GM21786 (cell line): ENCODE results near the gene ADK.

Experiments used
- ATAC-seq: cut with Tn5 transposase; IDR thresholded peaks from one replicate; pipeline ENCODE4 v1.9.1; 2021; ENCODE audit not compliant: unreplicated experiment

ADK gene

DNA sequence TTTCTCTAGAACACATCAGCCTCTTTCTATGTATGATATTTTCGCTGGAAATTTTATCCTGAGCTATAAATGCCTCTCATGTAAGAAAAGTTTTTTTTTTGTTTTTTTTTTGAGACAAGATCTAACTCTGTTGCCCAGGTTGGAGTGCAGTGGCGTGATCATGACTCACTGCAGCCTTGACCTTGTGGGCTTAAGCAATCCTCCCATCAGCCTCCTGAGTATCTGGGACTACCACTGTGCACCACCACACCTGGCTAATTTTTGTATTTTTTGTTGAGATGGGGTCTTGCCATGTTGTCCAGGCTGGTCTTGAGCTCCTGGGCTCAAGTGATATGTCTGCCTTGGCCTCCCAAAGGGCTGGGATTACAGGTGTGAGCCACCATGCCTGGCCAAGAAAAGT is 80.4 kb downstream of the ADK start:
- no peak for ATAC-seq

DNA sequence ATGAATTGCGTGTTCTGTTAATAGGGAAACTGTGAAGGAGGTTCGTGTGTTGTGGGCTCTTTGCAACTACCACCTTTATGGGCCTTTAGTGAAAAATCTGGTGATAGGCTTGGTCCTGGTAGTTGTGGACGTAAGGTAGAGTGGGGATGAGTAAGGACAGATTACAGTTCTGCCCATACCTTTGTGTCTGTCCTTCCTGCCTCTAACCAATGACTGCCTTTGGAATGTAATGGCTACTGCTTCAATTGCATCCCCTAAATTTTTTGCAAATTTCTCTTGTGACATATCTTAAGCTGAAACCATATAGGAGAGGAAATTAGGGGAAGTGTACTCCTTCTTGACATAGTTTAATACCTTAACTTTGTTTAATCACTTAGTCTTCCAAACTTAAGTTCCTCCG is 82.3 kb downstream of the ADK start:
- ATAC-seq = no peak

DNA sequence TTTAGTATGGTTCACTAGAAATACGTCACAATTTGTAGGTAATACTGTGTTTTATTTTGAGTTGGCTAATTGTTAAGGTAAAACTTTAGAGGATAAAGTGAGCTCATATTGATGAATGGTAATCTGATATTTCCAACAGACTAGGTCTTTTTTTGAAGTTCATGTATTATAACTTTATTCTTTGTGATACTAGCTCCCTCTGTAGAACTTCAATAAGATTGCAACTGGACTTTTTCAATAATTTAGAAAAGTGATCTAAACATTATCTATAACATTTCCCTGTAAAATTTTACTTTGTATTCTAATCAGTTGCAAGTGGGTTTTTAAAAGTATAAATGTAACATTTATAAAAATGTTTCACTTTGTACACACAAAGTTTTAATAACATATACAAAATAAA is 83.5 kb downstream of the ADK start:
- ATAC-seq = no peak

DNA sequence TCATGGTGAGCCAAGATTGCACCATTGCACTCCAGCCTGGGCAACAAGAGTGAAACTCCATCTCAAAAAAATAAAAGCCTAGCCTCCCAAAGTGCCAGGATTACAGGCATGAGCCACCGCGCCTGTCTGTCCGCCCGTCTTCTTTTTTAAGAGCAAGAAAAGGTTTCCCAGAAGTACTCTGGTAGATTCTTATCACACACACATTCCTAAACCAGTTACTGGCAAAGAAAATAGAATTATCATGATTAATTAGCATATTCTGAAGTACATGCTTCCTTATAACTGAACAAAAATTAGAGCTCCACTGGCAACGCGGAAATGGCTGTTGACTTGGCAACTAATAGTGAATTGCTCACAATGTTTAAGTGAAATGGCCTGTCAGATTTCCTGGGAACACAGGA is 87.0 kb downstream of the ADK start:
- ATAC-seq = no peak

DNA sequence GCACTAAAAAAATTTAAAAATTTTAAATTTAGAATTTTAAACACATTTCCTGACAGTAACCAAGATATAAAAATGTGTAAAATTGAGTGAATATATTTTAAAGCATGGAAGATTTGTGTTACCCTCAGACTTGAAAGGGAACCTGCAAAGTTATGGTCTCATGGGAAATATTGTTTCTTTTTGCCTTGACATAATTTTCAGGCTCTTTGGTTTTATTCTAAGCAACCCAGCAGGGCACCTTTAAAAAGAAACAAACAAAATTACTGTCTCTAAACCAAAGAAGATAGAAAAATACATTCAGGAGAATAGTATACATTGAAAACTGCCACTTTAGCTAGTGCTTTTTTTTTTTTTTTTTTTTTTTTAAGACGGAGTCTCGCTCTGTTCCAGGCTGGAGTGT is 87.5 kb downstream of the ADK start:
- no peak for ATAC-seq

DNA sequence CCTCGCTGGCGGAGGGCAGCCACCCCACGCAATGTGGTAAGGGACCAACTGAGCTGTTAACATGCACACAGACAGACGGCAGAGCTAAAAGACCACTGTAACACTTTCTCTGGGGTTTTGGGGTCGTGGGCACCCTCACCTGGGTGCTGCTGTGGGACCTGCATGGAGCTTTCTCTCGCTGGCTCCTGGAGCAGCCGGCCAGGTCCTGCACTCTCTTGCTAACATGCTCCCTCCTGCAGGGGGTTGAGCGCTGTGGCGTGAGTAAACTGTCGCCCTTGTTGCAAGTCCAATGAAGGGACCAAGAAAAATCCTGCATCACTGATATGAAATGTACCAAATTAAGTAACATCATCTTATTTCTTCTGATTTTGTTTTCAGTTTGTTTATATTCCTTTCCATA is 92.0 kb downstream of the ADK start:
- ATAC-seq = no peak

DNA sequence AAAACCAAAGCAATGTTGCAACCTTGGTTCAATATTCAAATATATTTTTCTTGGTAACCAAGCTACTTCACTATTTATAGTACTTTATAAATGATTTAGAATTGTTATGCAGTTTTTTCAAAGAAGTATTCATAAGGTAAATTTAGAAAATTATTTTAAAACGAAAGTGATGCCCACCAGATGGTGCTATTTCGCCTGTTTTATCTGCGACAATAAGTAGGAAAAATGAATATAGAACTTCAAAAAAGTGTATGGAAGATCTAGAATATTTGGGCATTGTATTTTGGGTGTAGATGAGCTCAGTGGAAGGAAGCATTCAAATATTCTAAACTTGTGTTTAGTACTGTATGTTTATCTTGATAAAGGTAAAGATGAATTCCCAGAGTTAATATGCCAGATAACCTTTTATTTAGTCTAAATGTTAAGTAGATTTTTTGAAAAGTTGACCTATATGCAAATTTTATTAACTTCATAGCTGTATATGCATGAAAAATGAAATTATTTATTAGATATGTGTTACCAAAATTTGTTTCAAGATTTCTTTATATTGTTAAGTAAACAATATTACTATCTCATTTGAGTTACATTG is 93.2 kb downstream of the ADK start:
- ATAC-seq = no peak

DNA sequence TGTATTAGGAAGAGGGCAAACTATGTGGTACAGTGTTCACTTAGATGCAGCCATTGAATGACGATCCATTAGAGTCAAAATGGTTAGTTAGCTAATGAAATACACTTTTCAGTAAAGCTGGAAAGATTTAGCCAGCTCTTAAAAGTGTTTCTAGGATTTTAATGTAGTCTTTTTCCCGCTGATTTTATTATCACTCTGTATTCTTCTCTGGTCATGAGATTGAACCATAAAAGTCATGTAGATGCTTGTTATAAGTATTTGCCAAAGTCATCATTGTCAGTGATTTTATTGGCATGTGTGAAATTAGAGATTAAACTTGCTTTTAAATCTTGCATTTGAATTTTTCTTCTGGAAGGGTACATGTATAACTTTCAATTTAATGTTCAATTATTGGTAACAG is 93.8 kb downstream of the ADK start:
- no peak for ATAC-seq

DNA sequence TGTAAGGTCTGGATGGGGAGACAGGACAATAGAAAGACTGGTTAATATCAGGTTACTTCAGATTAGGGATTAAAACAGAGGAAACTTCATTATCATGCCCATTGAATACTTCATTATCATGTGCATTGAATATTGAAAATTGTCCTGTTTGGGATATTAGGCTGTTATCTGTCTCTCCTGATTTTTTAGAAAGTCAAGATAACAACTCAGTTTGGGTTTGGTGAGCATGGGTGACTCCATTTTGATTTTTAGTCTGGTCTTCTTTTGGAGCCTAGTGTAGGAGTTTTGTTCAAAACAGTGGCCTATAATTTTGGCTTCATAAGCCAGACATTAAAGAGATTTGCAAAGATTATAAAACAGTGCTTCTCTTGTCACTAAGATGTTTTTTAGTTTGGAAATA is 95.5 kb downstream of the ADK start:
- no peak for ATAC-seq

DNA sequence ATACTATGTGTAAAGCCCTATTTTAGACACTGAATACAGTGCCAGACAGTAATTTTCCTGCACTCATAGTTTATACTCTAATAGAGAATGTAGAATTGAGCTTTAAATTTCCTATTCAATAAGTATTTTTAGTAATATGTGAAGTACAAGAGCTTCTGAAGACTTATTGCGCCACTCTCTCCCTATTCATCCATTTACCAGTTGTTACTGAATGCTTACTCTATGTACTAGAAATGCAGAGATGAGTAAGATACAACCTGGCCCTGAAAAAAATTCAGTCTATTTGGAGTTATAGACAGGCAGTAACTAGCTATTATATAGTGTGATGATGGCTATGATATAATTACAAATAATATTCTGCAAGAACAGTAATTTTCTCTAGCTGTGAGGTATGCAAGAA is 98.8 kb downstream of the ADK start:
- no peak for ATAC-seq

DNA sequence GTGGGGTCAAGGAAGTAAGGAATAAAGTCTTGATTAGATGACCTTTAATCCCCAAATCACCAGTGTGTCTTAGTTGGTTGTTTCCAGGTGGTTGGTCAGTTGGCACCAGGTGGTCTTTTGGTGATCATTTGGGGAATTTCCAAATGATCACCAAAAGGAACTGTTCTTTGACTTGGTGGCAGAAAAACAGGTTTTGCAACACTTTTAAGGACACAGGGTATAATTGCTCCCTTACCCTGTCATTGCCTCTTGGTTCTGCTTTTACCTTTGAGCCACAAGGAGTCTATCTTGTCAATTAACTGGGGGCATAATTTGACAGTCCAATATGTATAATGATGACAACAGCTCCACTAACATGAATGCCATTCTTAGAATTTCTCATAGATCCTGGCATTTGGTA is 104.2 kb downstream of the ADK start:
- no peak for ATAC-seq

DNA sequence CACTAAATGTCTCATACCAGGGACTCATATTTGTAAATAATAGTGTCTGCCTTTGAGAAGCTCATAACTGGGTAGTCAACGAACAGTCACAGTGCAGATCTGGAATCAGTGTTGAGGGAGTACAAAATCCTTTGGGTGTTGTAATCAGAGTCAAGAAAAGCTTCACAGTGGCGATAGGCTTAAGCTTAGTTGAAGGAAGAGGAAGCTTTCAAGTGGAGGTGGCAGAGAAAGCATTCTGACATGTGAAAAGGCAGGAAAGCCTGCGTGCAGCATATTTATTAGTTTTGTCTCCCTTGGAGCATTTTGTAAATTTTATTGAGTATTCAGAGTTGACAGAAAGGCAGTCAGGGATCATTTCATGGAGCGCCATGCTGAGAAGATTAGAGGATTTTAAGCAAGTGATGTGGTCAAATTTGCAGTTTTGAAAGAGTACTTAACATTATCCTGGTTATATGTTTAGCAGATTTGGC is 104.9 kb downstream of the ADK start:
- ATAC-seq = no peak

DNA sequence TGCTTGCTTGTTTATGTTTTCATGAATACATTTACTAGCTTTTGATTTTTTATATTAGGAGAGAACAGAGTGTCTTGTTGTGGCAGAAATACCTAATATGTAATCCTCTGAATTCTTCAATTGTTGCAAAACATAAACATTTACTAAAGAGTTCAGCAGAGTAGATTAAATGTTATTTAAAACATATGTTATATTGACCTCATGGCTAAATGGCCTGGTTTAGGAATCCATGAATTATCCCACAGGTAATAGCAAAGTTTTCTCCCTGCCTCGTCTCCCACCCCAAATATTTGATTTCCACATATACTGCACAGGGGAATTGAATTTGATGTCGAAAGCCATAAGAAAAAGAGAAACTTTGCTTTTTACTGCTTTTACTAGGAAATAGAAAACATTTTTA is 111.8 kb downstream of the ADK start:
- ATAC-seq = no peak

DNA sequence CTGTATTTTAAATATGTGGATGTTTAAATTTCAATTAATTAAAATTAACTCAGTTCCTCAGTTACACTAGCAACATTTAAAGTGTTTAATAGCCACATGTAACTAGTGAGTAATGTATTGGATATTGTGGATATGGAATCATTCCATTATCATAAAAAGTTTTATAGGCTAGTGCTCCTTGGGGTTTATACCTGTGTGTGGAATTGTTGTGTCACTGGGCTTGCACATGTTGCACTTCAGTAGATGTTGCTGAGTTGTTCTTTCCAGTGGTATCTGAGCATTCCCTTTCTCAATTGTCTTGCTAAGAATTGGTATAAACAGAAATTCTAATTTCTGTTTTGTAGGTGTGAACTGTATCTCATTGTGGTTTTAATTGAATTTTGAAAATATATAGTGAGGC is 113.0 kb downstream of the ADK start:
- no peak for ATAC-seq

DNA sequence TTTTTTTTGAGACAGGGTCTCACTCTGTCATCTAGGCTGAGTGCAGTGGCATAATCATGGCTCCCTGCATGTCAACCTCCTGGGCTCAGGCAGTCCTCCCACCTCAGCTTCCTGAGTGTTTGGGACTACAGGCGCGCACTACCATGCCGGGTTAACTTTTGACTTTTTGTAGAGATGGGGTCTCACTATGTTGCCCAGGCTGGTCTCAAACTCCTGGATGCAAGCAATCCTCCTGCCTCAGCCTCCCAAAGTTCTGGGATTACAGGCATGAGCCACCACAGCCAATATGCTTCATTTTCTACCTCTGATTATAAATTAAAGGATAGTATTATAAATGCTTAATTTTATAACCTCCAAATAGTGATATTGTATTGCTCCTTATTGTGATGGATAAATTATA is 121.3 kb downstream of the ADK start:
- ATAC-seq = no peak

DNA sequence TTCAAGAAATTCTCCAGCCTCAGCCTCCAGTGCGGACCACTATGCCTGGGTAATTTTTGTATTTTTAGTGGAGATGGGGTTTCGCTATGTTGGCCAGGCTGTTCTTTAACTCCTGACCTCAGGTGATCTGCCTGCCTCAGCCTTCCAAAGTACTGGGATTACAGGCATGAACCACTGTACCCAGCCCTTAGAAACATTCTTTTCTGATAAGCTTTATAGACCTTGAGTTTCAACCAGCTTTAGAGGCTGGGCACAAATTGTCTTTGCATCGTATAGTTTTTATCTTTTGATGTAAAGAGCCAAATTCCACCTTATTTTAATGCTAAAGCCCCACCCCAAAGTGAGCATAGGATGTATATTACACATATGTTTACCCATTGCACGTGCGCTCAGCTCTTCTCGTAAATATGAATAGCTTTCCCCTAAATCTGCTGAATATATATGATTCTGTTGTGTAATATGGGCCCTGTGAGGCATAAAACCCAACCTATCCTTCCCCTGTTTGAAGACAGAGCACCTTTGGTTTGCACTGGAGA is 124.8 kb downstream of the ADK start:
- no peak for ATAC-seq

DNA sequence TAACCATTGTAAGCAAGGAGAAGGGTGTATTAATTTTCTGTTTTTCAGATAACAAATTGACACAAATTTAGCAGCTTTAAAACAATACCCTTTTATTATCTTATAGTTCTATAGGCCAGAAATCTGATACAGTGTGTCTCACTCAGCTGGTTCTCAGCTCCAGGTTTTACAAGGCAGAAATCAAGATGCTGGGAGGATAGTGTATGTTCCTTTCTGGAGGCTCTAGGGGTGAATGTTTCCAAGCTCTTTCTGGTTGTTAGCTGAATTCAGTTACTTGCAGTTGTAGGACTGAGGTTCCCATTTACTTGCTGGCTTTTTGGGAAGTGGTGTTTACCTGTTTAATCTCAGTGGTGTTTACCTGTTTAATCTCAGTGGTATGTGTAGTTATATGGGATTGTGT is 125.4 kb downstream of the ADK start:
- ATAC-seq = no peak

DNA sequence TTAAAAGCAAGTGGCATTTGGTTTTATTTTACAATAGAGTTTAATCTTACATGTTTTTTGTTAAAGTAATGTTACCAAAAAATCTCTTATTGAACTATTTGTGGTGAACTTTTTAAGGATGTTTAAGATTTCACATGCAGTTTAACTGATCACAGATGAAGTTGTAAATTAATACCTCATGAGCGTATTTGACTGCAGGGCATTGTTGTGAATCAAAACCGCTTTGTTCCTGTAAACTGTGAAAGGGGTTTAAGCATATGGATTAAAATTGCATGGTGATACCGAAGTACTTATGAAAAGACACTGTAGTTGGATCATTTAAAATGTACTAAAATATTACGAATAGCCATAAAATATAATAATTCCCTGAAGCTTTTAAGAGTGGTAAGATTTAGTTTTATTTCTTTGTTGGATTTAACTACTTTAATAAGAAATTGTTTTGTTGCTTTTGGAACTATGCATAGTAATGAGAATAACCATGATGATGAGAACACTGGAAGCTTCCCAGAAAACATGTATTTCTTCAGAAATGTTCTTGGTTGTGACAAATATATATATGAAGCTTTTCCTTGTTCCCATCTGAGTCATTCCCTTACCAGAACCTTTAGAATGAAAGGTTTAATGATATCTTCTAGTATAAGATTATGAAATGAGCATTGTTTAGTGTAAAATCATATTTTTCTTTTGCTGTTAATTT is 131.3 kb downstream of the ADK start:
- ATAC-seq = no peak

DNA sequence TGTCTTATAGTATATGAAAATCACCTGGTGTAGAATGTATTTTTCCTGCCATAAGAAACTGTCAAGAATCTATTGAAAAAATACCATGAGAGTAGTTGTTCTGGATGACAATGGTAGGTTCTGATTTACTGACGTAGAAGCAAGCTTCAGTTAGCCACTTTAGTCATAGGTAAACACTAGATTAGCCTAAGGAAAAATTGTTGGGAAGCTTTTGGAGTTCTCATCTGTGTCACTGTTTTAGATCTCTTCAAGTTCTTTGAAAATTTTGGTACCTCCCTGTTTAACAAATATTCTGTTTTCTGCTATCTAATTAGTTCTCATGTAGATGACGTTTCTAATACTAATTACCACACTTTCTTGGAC is 131.8 kb downstream of the ADK start:
- no peak for ATAC-seq

DNA sequence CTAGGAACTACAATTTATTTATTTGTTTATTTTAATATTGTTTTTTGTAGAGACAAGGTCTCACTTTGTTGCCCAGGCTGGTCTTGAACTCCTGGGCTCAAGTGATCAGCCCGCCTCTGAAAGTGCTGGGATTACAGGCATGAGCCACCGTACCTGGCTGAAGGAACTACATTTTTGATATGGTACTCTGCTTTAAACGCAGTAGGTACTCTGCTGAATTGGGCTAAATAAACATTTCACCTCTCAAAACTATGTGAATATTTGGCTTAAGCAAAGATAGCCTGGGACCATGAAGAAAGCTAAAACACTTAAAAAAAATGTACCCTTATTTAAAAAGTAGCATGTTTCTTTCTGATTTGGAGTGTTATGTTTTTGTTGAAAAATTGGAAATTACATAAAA is 138.2 kb downstream of the ADK start:
- no peak for ATAC-seq

DNA sequence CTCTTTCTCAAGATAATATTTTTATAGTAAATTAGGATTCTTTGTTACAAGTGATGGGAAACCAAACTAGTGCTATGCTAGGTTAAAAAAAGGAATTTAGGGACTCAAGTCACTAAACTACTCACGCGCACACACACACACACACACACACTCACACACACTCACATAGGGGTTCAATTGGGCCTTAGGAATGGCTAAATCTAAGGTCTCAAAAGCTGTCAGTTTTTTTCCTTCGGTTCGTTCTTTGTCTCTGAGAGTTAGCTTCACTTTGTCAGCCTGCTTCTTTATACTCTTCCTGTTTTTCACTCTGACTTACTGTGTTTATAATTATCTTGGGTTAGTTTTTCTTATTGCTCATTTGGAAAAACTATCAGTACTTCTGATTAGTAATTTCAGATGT is 138.9 kb downstream of the ADK start:
- ATAC-seq = no peak

DNA sequence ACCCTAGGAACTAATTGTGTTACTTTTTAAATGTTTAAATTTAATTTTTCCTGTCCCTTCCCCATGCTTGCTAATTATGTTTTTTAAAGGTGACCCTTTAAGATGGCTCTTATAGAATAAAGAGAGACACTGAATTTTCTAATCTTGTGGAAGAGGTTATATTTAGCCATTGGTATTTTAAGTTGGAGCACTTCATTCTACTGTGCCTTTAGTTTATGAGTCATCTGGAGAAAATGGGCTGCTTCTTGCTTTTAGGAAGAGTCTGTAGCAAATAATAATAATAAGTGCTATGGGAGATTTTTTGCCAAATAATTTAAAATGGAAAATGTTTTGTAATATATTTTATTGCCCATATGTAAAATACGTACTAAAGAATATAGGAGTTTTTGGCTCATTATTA is 139.7 kb downstream of the ADK start:
- ATAC-seq = no peak

DNA sequence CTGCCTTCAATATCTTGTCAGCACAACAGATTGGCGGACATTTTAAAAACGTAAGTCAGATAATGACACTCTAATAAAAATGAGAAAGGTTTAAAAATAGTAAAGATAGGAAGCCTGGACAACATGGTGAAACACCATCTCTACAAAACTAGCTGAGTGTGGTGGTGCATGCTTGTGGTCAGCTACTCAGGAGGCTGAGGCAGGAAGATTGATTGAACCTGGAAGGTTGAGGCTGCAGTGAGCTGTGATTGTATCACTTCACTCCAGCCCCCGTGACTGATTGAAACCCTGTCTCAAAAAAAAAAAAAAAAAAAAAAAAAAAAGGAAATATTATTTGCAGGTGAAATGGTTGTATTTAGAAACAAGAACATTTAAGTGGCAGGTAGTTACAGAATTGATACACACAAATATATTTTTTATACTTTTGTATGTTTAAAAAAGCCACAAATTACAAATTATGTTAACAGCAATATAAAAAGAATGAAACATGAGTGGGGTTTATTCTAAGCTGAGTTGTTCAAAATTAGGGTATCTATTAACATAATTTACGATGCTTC is 141.9 kb downstream of the ADK start:
- ATAC-seq = no peak
